Stomach (tissue), 9 donors: ENCODE data around the gene PET100. TPM values are rescaled to one million over a fixed set of nuclear protein-coding genes. Genes with fewer than 3 reads are reported as not detected.
A peak's percentile ranks its signal among the peaks of the same experiment; 100 is the strongest.
"Not testable (repeated sequence)": the region's sequence is repeated elsewhere in the genome, so short reads cannot be mapped to it uniquely, and the experiment has no call there.

Source experiments
- DNase-seq, 2 donors: peaks; one replicate each; pipeline versions ENCODE4 v3.0.0 to v3.0.0-alpha.2; 2013 to 2019
- H3K27ac ChIP-seq, 5 donors: fragments of 200-600 bp in 4 of 5; sonication (generic) in 4 of 5; one replicate each; pipeline ENCODE4 v1.5.1; 2013 to 2019; ENCODE audit warnings: mild to moderate bottlenecking in 1 of 5, moderate library complexity in 1 of 5
- H3K27me3 ChIP-seq, 3 donors: fragments of 200-600 bp; sonication (generic); one replicate each; pipeline ENCODE4 v1.5.1; 2017 to 2019; ENCODE audit warnings: mixed run types in 1 of 3
- H3K36me3 ChIP-seq, 4 donors: fragments of 200-600 bp; sonication (generic); 1 replicate in 3 of 4; 2 replicates in 1 of 4; pipeline ENCODE4 v1.5.1; 2016 to 2019
- H3K4me1 ChIP-seq, 4 donors: fragments of 200-600 bp; sonication (generic); one replicate each; pipeline ENCODE4 v1.5.1; 2016 to 2019
- H3K4me3 ChIP-seq, 4 donors: fragments of 200-600 bp; sonication (generic) in 3 of 4; one replicate each; pipeline ENCODE4 v1.5.1; 2016 to 2019; ENCODE audit warnings: mild to moderate bottlenecking in 1 of 4
- H3K9me3 ChIP-seq, 4 donors: fragments of 200-600 bp; sonication (generic); one replicate each; pipeline ENCODE4 v1.5.1; 2016 to 2019
- CTCF ChIP-seq, 7 experiments: fragments of 450-650 bp in 4 of 7; fragments of 200-600 bp in 3 of 7; sonication (generic) in 3 of 7; IDR thresholded peaks; one replicate each; pipeline ENCODE4 v1.5.1; 2016 to 2019; ENCODE audit warnings: antibody characterized with exemption in 7 of 7, control low read depth in 2 of 7, mild to moderate bottlenecking in 1 of 7
- EP300 ChIP-seq: sonication (generic); formaldehyde crosslinking; IDR thresholded peaks from one replicate; pipeline ENCODE4 v1.6.1; 2017; ENCODE audit warnings: antibody characterized with exemption
- POLR2A ChIP-seq, 4 donors: fragments of 450-650 bp; IDR thresholded peaks; one replicate each; pipeline ENCODE4 v1.6.1; 2016; ENCODE audit warnings: antibody characterized with exemption in 4 of 4, control low read depth in 2 of 4, mild to moderate bottlenecking in 1 of 4, moderate library complexity in 1 of 4
- POLR2AphosphoS5 ChIP-seq, 3 donors: sonication (generic); formaldehyde crosslinking; IDR thresholded peaks; one replicate each; pipeline ENCODE4 v1.6.1; 2016; ENCODE audit warnings: antibody characterized with exemption in 3 of 3
- WGBS, 5 donors: extraction: QIAGEN DNeasy Blood & Tissue Kit in 3 of 5; methylation state at CpG; one replicate each; pipeline versions ENCODE4 v1.1.5 to v1.1.7; 2013 to 2018; 5-methylcytosine and 5-hydroxymethylcytosine counted together
- intact Hi-C: fragments of 100-400 bp; cut with DNase I; formaldehyde crosslinking; loops from one replicate; pipeline ENCODE4 v1.15.1; 2023; ENCODE audit warnings: low total_unique reads
- polyA plus RNA-seq, 3 donors: library from polyadenylated mRNA; stranded (reverse); fragments of 200-250 nt; gene quantifications; one replicate each; pipeline ENCODE4 v1.2.3, GENCODE V29; 2013
- total RNA-seq, 5 donors: library from RNA; depleted of rRNA; stranded (reverse); fragments of >200 nt; gene quantifications; one replicate each; pipeline versions ENCODE4 v1.1.0 to v1.2.3, GENCODE V29; 2014 to 2016
- donor health status: healthy with polysubstance abuse.
- donor health status: Bipolar disorder and iron deficiency.
- donor health status: healthy.

Gene PET100
- total and polyA plus RNA-seq, 8 donors: 0.89 to 197 (median 28.1) TPM

- Histone ChIP-seq H3K4me1 (peaks cover 0 to 45% (median 20%) of the 10 kb centered on the region in 4 donors), H3K27ac (no peak overlapping the region), H3K9me3 (no peaks in the 10 kb centered on the region), H3K27me3 (peaks cover 0 to 63% (median 2%) of the 10 kb centered on the region in 3 donors), H3K4me3 (no peak overlapping the region), H3K36me3 (peaks cover 0 to 75% (median 47%) of the 10 kb centered on the region in 4 donors)
- DNase-seq: no peak
- 88 to 95% (median 92%) methylated on average over 25 to 27 of the region's 27 CpGs for WGBS, 5 donors
- intact Hi-C loops: no loop called here
- no peak for TF ChIP-seq EP300
- no peak for TF ChIP-seq POLR2A (IDR thresholded peaks at IDR 0.05)
- TF ChIP-seq CTCF (IDR thresholded peaks at IDR 0.05): no peak
- no peak for TF ChIP-seq POLR2AphosphoS5 (IDR thresholded peaks at IDR 0.05)
These were observed 12.9 kb downstream of the PET100 start for GRCh38 chr19:7642295-7643030.

- no peaks in the 10 kb centered on the region for H3K9me3 ChIP-seq
- H3K27me3 ChIP-seq: peaks cover 0 to 57% (median 0%) of the 10 kb centered on the region in 3 donors
- no peak overlapping the region for H3K27ac ChIP-seq
- H3K4me1 ChIP-seq: peaks cover 0 to 39% (median 15%) of the 10 kb centered on the region in 4 donors
- TF ChIP-seq CTCF (IDR thresholded peaks at IDR 0.05) (no peak), POLR2A (IDR thresholded peaks at IDR 0.05) (no peak), POLR2AphosphoS5 (IDR thresholded peaks at IDR 0.05) (no peak), EP300 (no peak)
- no peak for DNase-seq
- H3K36me3 ChIP-seq: peaks cover 0 to 78% (median 50%) of the 10 kb centered on the region in 4 donors
- intact Hi-C loops: no loop called here
- WGBS, 5 donors: 94 to 96% (median 95%) methylated on average over 8 of the region's 8 CpGs
- H3K4me3 ChIP-seq: no peak overlapping the region
These were observed 13.4 kb downstream of the PET100 start for GRCh38 chr19:7643031-7643415.

- peaks cover 0 to 48% (median 0%) of the 10 kb centered on the region in 3 donors for H3K27me3 ChIP-seq
- peak; percentile 44 to 49 for DNase-seq
- peaks cover 0 to 31% (median 7%) of the 10 kb centered on the region in 4 donors for H3K4me1 ChIP-seq
- intact Hi-C loops, H3K9me3 ChIP-seq, H3K27ac ChIP-seq, H3K4me3 ChIP-seq: not testable (repeated sequence)
- 46 to 82% (median 71%) methylated on average over 9 to 10 of the region's 10 CpGs for WGBS, 5 donors
- H3K36me3 ChIP-seq: peaks cover 0 to 71% (median 50%) of the 10 kb centered on the region in 4 donors
These were observed 14.3 kb downstream of the PET100 start for GRCh38 chr19:7643629-7644549.

GRCh38 chr19:7644550-7644877 lies 14.9 kb downstream of the PET100 start:
- no peaks in the 10 kb centered on the region for H3K9me3 ChIP-seq
- no peak overlapping the region for H3K4me3 ChIP-seq
- H3K27ac ChIP-seq: no peak overlapping the region
- DNase-seq: no peak
- peaks cover 0 to 42% (median 0%) of the 10 kb centered on the region in 3 donors for H3K27me3 ChIP-seq
- TF ChIP-seq POLR2AphosphoS5 (IDR thresholded peaks at IDR 0.05): no peak
- TF ChIP-seq CTCF (IDR thresholded peaks at IDR 0.05): no peak
- no peak for TF ChIP-seq EP300
- no peak for TF ChIP-seq POLR2A (IDR thresholded peaks at IDR 0.05)
- peaks cover 0 to 24% (median 2%) of the 10 kb centered on the region in 4 donors for H3K4me1 ChIP-seq
- intact Hi-C loops: no loop called here
- 89 to 97% (median 93%) methylated on average over 6 to 20 of the region's 20 CpGs for WGBS, 5 donors
- H3K36me3 ChIP-seq: peaks cover 0 to 65% (median 50%) of the 10 kb centered on the region in 4 donors
